ENCODE results near the gene VKORC1.

Gene VKORC1

DNA sequence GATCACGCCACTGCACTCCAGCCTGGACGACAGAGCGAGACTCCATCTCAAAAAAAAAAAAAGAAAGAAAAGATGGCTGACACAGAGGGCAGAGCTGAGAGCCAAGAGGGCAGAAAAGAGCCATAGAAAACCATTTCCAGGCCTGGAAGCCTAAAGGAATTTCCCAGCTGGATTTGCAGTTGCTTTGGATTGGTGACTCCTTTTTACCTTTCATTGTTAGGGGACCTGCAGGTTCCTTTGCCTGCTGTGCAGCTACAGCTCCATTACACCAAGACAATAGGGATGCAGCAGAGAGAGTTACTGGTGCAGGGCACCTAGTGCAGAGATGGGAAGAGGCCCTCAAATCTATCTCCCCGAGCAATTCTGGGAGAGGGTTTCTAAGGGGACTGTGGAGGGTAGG lies 39.0 kb downstream of the VKORC1 start:
- DNase-seq (ENCODE audit: low read depth), result no peak

DNA sequence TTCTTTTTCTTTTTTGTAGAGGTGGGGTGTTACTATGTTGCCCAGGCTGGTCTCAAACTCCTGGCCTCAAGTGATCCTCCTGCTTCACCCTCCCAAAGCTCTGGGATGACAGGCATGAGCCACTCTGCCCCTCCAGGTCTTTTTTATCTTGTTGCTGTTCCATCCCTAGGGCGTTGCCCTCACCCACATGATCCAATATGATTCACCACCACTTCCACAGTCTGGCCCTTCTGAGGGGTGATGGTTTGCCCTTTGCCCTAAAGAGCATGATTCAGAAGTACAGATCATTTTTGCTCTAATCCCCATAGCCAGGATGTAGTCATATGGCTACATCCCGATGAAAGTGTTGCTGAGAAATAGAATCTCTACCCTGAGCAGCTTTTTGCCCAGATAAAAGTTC lies 42.5 kb downstream of the VKORC1 start:
- TF ChIP-seq, protein P1, sequence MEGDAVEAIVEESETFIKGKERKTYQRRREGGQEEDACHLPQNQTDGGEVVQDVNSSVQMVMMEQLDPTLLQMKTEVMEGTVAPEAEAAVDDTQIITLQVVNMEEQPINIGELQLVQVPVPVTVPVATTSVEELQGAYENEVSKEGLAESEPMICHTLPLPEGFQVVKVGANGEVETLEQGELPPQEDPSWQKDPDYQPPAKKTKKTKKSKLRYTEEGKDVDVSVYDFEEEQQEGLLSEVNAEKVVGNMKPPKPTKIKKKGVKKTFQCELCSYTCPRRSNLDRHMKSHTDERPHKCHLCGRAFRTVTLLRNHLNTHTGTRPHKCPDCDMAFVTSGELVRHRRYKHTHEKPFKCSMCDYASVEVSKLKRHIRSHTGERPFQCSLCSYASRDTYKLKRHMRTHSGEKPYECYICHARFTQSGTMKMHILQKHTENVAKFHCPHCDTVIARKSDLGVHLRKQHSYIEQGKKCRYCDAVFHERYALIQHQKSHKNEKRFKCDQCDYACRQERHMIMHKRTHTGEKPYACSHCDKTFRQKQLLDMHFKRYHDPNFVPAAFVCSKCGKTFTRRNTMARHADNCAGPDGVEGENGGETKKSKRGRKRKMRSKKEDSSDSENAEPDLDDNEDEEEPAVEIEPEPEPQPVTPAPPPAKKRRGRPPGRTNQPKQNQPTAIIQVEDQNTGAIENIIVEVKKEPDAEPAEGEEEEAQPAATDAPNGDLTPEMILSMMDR (IDR thresholded peaks at IDR 0.05; ENCODE audit: control insufficient read depth, extremely low read depth, insufficient read depth), result no peak
- H3K4me3 ChIP-seq (ENCODE audit: low read depth, low read length), result no peak overlapping the region
- no peak for DNase-seq (ENCODE audit: low read depth)

More for the DNA sequence above, 39.0 kb downstream of the VKORC1 start:
- H3K4me3 ChIP-seq (ENCODE audit: low read depth, low read length), result no peak overlapping the region
- TF ChIP-seq, protein P1 (IDR thresholded peaks at IDR 0.05; ENCODE audit: control insufficient read depth, extremely low read depth, insufficient read depth), result no peak

DNA sequence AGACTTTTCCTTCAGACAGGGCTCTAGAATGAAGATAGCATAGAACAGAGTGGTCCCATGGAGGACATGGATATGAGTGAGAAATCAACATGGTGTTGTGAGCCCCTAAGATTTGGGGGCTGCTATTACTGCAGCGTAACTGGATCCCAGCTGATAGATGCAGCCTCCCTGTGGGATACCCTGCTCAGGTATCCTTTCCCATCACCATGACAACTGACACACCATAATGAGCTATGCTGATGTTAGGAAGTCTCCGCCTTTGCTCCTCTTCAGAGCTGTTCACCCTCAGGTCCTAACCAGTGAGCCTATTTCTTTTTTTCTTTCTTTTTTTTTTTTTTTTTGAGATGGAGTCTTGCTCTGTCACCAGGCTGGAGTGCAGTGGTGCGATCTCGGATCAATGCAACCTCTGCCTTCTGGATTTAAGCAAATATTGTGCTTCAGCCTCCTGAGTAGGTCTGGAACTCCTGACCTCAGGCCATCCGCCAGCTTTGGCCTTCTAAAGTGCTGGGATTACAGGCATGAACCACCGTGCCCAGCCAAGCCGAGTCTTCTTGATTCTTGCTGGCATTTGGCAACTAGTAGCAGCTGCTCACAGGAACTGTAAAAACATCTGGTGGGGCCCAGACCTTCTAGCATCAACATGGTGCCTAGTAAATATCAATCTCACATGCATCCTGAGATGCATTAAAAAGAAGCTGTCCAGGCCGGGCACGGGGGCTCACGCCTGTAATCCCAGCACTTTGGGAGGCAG lies 44.1 kb downstream of the VKORC1 start:
- H3K4me3 ChIP-seq (ENCODE audit: low read depth, low read length), result no peak overlapping the region
- no peak for DNase-seq (ENCODE audit: low read depth)
- TF ChIP-seq, protein P1 (IDR thresholded peaks at IDR 0.05; ENCODE audit: control insufficient read depth, extremely low read depth, insufficient read depth), result no peak

DNA sequence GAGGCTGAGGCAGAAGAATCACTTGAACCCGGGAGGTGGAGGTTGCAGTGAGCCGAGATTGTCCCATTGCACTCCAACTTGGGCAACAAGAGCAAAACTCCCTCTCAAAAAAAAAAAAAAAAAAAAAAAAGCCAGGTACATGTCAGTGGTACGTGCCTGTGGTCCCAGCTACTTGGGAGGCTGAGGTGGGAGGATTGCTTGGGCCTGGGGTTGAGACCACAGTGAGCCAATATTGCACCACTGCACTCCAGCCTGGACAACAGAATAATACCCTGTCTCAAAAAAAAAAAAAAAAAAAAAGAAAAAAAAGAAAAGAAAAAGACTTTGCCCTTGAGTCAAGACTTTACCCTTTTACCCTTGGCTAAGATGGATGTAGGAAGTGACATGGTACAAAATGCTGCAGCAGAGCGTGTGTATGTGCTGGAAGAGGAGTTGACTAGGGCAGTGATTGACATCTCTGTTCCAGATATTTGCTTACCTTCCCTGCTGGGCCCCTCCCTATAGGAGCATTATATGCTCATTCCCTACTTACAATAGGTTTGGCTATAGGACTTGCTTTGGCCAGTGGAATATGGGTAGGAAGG lies 50.6 kb downstream of the VKORC1 start:
- no peak overlapping the region for H3K4me3 ChIP-seq (ENCODE audit: low read depth, low read length)
- TF ChIP-seq, protein P1 (IDR thresholded peaks at IDR 0.05; ENCODE audit: control insufficient read depth, extremely low read depth, insufficient read depth), result no peak
- no peak for DNase-seq (ENCODE audit: low read depth)

DNA sequence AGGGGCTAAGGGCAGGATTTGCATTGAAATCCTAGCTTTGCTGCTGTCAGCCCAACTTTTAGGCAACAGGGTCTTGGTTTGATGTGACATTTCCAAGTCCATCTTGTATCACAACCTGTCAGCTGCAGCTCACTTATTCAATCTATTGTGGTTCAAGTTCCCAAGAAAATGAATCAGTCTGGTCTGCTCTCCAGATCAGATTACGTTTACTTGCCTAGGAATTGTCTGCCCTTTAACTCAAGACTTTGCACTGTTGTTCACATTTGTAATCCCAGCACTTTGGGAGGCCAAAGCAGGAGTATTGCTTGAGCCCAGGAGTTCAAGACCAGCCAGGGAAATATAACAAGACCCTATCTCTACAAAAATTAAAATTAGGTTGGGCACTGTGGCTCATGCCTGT lies 51.2 kb downstream of the VKORC1 start:
- DNase-seq (ENCODE audit: low read depth), result no peak
- TF ChIP-seq, protein P1 (IDR thresholded peaks at IDR 0.05; ENCODE audit: control insufficient read depth, extremely low read depth, insufficient read depth), result no peak
- no peak overlapping the region for H3K4me3 ChIP-seq (ENCODE audit: low read depth, low read length)

DNA sequence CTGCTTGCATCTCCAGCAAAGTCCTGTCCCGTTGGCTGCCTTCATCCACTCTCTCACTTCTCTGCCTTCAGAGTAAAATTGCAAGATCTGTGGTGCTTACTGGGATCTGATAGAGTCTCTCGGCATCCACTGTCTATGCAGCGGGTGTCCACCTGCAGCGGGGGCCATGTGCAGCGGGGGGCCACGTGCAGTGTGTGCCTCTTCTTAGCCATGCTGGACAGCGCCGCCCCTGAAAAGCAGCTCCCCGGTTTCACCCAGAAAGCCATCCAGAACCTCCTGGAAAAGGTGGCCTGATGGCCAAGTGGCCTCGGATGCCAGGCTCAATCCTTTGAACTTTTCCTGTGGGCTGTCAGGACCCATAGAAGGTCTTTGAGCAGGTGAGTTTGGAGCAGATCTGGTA lies 51.7 kb downstream of the VKORC1 start:
- no peak for DNase-seq (ENCODE audit: low read depth)
- TF ChIP-seq, protein P1 (IDR thresholded peaks at IDR 0.05; ENCODE audit: control insufficient read depth, extremely low read depth, insufficient read depth), result no peak
- no peak overlapping the region for H3K4me3 ChIP-seq (ENCODE audit: low read depth, low read length)
